HL-60/S4 treated with phorbol 12-myristate 13-acetate at 8.2 ng/mL for 4 days and 3 days (cell line): Measurements from ENCODE around the gene MSGN1.

ENCODE experiments used
- in situ Hi-C: fragments of 300-500 bp; cut with MboI; formaldehyde crosslinking; loops from 2 replicates; pipeline ENCODE4 v1.15.0; 2022; ENCODE audit warnings: low sequenced_read_pairs

Gene MSGN1

DNA sequence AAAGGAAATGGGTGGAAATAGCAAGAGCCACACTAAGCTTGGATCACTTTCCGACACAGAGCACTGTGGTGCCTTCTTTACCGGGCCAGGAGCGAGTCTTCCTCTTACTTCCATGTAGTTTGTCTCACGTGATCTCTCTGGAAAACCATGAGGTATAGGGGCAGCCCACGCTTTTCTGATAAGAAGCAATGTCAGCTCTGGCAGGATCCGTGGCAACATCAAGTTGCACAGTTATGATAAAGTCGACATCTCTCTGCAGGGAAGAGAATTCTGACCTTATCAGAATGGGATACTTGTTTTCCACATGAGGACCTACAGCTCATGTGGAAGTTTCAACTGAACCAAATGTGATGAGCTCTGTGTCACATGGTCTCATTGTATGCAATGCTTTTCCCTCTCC lies 29.5 kb downstream of the MSGN1 start:
- in situ Hi-C loops, result no loop called here

DNA sequence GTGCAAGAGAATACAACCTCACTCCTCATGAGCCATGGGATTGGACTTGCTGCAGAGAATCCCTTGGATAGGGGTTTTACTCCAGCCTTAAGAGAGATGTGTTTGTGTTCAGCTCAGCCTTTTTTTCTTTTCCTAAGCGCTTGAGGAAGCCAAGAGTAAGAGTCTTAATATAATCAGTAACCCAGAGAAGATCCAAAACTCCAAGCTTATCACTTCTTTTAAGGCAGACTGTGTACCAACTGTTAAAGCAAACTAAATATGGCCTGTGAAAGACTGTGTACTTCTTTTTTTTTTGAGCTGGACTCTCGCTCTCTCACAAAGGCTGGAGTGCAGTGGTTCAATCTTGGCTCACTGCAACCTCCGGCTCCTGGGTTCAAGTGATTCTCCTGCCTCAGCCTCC lies 30.4 kb downstream of the MSGN1 start:
- in situ Hi-C loops, result no loop called here

DNA sequence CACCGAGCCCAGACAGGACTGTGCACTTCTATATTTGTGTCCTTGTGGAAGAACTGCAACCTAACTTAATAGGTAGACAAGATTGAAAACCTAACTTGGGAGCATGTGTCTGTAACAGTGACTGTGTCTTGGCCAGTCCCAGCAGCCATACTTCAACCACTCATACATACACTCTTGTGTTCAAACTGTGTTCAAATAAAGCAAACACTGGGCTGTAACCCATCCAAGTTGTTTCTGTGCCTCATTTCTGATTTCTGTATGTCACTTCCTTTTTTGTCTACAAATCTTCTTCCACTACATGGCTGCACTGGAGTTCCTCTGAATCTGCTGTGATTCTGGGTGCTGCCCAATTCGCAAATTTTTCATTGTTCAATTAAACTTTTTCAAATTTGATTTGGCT lies 31.0 kb downstream of the MSGN1 start:
- in situ Hi-C loops, result no loop called here

DNA sequence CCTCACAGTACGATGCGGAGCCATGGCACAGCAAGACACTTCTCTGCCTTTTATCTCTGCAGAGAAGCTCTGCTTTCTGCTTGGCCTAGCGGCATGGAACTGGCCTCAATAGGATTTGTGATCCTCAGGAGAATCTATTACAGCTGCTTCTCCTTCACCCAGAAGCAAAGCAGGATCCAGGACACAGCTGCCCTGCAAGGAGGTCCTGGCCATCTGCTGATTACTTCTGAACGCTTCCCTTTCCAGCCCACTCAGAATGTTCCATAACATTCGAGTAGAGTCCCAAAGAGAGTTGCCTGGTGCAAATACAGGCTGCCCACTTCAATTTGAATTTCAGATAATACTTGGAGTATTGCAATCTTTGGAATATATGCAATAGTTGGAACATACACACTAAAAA lies 33.0 kb downstream of the MSGN1 start:
- in situ Hi-C loops, result no loop called here

DNA sequence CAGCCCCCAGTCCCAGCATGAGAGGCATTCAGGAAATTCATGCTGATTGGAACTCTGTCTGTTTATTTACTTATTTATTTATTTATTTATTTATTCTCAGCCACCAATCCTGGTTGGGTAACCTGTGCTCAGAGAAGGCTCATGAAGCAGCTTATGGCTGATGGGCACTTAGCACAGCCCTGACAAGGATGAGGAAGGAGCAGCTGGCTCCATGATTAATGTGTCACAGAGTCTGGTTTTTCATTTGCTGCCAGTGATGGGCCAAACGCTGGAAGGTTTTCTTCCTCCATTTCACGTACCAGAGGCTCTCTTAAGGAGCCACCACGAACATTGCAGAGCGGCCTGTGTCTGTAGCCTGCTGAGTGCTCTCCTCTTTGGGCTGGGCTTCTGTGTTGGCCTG lies 33.9 kb downstream of the MSGN1 start:
- in situ Hi-C loops, result no loop called here

DNA sequence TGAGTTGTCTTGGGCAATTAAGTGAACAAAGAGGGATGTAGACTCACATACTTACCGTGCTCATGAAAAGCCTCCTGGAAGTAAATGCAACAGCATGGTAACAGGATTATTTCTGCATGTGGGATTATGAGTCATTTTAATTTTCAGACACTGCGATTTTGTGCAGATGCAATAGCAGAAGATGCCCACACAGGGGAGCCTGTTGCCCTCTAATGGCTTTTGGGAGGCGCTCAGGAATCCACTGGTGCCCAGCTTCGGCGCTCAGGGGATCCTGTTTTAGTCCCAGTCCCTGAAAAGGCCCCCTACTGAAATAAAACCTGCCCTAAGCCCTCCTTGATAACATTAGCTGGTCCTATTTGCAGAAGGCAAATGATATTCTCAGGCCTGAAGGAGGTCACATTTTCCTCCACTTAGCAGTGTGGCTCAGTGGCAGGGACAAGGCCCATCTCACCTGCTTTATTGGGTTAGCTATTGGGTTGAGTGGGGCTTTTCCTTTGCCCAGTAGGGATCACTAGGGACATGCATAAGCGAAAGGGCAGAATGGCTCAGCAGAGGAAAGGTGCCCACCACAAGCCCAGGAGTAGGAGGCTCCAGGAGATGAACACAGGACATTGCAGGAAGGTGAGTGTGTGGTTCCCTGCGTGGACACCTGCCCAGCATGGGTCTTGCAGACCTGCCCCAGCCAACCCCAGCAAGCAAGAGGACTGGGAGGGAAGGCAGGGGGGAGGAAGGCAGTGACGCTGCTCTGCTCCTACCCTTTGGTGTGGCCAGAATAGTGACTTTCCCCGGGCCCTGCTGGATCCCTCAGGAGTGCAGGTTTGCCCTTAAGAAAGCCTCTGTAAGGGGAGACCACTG lies 35.7 kb downstream of the MSGN1 start:
- in situ Hi-C loops, result no loop called here

DNA sequence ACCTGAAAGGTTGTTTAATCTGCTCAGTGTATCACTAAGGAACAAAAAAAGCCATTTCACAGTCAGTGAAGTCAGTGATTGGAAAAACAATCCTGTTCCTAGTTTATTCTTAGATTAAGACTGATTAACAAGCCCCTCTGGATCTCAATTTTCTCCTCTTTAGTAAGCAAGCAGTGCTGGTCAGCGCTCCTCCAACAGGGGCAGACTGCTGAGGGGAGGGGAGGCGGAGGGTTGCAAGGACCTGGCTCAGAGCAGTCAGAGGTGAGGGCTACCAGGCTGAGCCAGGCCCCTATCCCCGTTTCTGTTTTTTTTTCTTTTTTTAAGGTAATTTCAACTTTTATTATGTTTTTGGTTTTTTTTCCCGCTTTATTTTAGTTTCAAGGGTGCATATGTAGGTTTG lies 37.5 kb downstream of the MSGN1 start:
- in situ Hi-C loops, result no loop called here

DNA sequence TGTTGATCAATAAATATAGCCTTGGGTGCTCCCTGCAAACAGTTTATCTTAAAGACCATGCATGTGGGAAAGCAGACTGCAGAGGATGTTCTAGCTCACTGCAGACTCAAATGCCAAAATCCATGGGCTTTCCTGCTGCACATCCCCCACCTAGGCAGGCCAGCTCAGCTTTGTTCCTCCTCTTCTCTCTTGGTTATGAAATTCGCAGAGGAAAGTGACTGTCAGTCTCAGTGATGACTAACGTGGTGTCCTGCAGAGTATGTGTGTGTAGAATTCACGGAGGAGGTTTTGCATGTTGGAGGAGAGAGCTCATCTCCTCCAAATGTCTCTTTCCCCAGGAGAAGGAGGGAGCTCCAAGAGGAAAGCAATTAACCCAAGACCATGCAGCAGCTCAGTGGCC lies 40.8 kb downstream of the MSGN1 start:
- in situ Hi-C loops, result no loop called here

DNA sequence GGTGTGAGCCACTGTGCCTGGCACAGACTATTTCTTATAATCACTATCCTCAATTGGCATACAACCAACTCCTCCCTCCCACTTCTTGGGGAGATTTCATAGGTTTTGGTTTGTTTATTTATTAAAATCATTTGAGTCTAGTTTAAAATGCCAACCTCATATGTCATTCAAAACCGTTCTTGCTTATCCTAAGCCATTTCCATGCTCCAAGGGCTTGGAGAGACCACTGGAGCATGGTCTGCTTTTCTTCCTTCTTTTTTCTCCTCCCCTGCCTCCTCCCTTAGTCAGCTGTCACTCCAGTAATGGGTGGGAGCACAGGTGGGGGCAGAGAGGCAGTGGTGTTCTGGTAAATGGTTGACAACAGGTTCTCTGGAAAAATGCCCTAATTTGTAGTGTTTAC lies 41.8 kb downstream of the MSGN1 start:
- in situ Hi-C loops, result no loop called here

DNA sequence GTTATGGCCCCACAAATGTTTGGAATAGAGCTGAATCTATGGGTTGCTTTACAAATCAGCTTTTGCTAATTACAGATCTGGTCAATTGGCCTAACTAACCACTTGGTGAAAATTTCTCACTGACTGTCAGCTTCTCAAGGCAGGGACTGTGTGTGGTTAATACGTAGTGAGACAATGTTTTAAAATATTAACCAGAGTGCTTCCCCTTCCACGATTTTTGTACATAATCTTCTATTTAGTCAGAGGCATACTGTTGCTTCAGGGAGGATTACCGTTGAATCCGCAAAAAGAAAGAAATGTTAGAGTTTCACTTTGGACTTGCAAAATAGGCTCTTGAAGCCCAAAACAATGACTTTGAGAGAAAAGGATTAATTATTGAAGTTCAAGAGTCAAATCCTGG lies 47.3 kb downstream of the MSGN1 start:
- in situ Hi-C loops, result no loop called here

DNA sequence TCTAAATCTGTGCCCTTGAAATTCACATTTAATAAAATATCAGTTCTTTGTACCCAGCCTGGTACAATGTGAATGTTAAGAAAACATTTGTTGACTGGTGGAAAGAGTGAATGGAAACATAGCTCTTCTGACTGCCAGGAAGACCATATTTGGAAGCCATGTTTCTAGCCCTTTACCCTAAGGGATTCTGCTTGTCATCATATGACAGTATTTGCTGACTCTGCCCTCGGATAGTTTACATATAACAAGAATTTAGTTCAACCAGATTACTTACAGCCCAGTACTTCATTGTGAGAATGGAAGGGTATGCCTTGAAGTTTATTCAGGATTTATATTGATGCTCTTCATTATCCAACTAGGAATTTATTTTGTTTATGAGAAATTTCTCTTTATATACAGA lies 48.4 kb downstream of the MSGN1 start:
- in situ Hi-C loops, result no loop called here

DNA sequence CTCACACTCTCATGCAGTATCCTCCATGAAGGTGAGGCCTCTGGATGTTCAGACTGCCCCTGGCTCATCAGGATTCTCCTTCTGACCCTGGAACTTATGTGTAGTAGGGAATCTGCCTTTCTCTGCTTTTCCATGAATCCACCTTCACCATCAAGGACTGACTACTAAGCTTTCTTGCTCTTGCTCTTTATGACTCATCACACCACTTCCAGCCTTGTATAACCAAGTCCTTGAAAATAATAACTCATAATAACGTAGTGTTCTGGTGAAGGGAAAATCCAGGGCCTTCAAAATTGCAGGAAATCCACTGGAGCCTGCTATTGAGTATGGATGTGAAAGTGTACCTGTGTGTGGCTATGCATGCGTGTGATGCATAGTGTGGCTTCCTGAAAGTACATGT lies 50.9 kb downstream of the MSGN1 start:
- in situ Hi-C loops, result no loop called here
